Ascending aorta (tissue), 2 donors: ENCODE results near the gene LIN28A. TPM values are rescaled to one million over a fixed set of nuclear protein-coding genes. Genes with fewer than 3 reads are reported as not detected.

Source experiments
- DNase-seq, 2 donors: peaks; one replicate each; pipeline ENCODE4 v3.0.0-alpha.2; 2019; ENCODE audit warnings: low spot score in 2 of 2
- H3K27ac ChIP-seq, 2 donors: fragments of 200-600 bp; sonication (generic); one replicate each; pipeline ENCODE4 v1.5.1; 2016 to 2017; ENCODE audit warnings: mild to moderate bottlenecking in 1 of 2
- H3K27me3 ChIP-seq: fragments of 200-600 bp; sonication (generic); one replicate; pipeline ENCODE4 v1.5.1; 2017
- H3K36me3 ChIP-seq, 2 donors: fragments of 200-600 bp; sonication (generic); one replicate each; pipeline ENCODE4 v1.5.1; 2016
- H3K4me1 ChIP-seq, 2 donors: fragments of 200-600 bp; sonication (generic); one replicate each; pipeline ENCODE4 v1.5.1; 2016 to 2017; ENCODE audit warnings: mild to moderate bottlenecking in 1 of 2
- H3K4me3 ChIP-seq, 2 donors: fragments of 200-600 bp; sonication (generic); one replicate each; pipeline ENCODE4 v1.5.1; 2016 to 2017; ENCODE audit warnings: mild to moderate bottlenecking in 1 of 2
- H3K9me3 ChIP-seq, 2 donors: fragments of 200-600 bp; sonication (generic); one replicate each; pipeline ENCODE4 v1.5.1; 2016
- intact Hi-C: fragments of 100-400 bp; cut with DNase I; formaldehyde crosslinking; loops from one replicate; pipeline ENCODE4 v1.15.1; 2023
- total RNA-seq: library from RNA; depleted of rRNA; stranded (reverse); fragments of >200 nt; gene quantifications from one replicate; pipeline ENCODE4 v1.1.0, GENCODE V29; 2016
- TF ChIP-seq, protein P1 (sequence below), 3 experiments: fragments of 200-600 bp in 2 of 3; fragments of 450-650 bp in 1 of 3; sonication (generic) in 2 of 3; IDR thresholded peaks; one replicate each; pipeline ENCODE4 v1.5.1; 2016 to 2019; ENCODE audit warnings: antibody characterized with exemption in 3 of 3, mild to moderate bottlenecking in 1 of 3, moderate library complexity in 1 of 3

Gene LIN28A
- total RNA-seq, 1 donor from 2014 or later, result not detected

DNA sequence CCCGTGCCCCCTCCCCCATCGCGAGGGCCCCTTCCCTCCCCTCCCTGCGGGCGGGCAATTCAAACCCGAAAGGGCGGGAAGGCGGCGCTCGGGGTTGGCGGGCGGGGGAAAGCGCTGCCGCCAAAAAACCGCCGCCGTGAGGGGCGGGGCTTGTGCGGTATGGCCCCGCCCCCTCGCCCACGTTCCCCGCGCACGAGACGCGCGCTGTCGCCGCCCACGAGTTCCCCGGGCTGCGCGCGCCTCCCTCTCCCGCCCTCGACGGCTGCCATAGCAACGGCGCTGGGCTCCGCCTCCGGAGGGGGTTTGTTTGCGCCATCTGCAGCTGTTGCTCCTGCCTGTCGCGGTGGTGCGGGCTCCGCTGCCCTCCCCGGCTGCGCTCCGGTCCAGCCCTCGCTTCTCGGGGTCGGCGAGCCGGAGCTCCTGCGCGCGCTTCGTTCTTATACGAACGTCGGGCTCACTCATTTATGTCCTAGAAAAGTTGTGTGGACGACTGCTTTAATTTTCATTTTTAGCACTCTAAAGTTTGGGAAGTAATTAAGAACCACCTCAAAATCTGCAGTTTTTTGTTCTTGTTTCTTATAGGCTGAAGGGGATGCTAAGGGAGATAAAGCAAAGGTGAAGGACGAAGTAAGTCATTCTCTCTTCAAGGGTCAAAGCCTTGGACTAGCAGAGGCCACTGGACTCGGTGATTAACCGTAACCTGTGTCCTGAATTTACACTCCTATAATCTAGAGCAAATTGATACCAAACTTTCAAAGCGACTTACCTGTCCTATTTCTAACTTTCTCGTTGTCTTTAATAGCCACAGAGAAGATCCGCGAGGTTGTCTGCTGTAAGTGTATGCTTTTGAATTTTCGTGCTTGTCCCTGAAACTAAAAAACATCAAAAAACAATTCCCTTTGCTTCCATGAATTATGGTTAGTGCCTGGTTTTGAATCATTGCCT lies 62.6 kb downstream of the LIN28A start:
- DNase-seq, result peak; percentile 80 to 97
- Histone ChIP-seq H3K36me3 (peaks cover 12 to 41% of the 10 kb centered on the region in 2 donors), H3K4me3 (peak overlapping the region; percentile 72 to 90), H3K9me3 (no peaks in the 10 kb centered on the region), H3K27ac (peak overlapping the region; percentile 94 to 100), H3K27me3 (no peaks in the 10 kb centered on the region), H3K4me1 (peaks cover 5 to 22% of the 10 kb centered on the region in 2 donors)
- intact Hi-C loops, result loop anchor here (1.0 to 5.0 kb wide), 3 partner anchors 28 to 241 kb away; partner anchors contain the start of genes CEP85 and DHDDS
- TF ChIP-seq, protein P1, sequence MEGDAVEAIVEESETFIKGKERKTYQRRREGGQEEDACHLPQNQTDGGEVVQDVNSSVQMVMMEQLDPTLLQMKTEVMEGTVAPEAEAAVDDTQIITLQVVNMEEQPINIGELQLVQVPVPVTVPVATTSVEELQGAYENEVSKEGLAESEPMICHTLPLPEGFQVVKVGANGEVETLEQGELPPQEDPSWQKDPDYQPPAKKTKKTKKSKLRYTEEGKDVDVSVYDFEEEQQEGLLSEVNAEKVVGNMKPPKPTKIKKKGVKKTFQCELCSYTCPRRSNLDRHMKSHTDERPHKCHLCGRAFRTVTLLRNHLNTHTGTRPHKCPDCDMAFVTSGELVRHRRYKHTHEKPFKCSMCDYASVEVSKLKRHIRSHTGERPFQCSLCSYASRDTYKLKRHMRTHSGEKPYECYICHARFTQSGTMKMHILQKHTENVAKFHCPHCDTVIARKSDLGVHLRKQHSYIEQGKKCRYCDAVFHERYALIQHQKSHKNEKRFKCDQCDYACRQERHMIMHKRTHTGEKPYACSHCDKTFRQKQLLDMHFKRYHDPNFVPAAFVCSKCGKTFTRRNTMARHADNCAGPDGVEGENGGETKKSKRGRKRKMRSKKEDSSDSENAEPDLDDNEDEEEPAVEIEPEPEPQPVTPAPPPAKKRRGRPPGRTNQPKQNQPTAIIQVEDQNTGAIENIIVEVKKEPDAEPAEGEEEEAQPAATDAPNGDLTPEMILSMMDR (IDR thresholded peaks at IDR 0.05), result no peak

DNA sequence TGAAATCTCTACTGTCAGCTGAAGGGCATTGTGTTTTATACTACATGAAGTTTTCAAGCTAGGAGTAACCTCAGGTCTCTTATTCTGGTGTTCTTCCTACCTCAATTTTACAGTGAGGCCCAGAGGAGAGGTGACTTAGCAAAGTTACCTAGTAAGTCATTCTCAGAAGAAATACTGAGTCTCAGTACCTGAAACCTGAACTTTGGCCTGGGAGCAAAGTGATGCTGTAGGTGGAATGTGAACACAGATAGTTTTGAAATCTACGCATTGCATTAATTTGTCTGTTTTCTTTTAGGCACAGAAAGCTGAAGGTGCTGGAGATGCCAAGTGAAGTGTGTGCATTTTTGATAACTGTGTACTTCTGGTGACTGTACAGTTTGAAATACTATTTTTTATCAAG lies 64.2 kb downstream of the LIN28A start:
- Histone ChIP-seq H3K27me3 (no peaks in the 10 kb centered on the region), H3K4me1 (peaks cover 5 to 22% of the 10 kb centered on the region in 2 donors), H3K36me3 (peaks cover 19 to 50% of the 10 kb centered on the region in 2 donors), H3K9me3 (no peaks in the 10 kb centered on the region), H3K27ac (no peak overlapping the region), H3K4me3 (no peak overlapping the region)
- TF ChIP-seq, protein P1 (IDR thresholded peaks at IDR 0.05), result no peak
- intact Hi-C loops, result loop anchor here (5.0 kb wide), 1 partner anchor 243 kb away; the partner anchor contains the start of gene CEP85
- no peak for DNase-seq

DNA sequence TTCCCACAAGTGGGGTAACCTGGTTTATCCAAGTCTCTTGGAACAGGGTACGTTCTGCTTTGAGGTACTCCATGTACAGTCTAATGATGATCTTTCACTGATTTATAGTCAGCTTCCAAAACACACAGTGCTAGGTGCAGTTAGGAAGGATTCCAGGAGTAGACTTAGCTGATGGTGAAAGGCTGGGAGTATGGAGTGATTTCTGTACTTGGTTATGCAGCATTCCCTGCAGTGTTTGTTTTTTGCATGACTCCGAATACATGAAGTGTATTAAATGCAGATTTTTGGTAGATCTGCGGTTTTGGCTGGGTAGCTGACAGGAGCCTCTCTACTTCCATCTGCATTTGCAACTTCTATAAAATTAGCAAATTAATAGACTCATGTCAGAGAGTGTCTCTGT lies 65.4 kb downstream of the LIN28A start:
- H3K9me3 ChIP-seq, result no peaks in the 10 kb centered on the region
- peaks cover 5 to 18% of the 10 kb centered on the region in 2 donors for H3K4me1 ChIP-seq
- intact Hi-C loops, result no loop called here
- no peak overlapping the region for H3K27ac ChIP-seq
- H3K27me3 ChIP-seq, result no peaks in the 10 kb centered on the region
- DNase-seq, result no peak
- H3K36me3 ChIP-seq, result peaks cover 25 to 57% of the 10 kb centered on the region in 2 donors
- H3K4me3 ChIP-seq, result no peak overlapping the region
- TF ChIP-seq, protein P1 (IDR thresholded peaks at IDR 0.05), result no peak

- DNase-seq, result no peak
- no peaks in the 10 kb centered on the region for H3K27me3 ChIP-seq
Observed at GRCh38 chr1:26476958-26477357, 66.3 kb downstream of the LIN28A start.

DNA sequence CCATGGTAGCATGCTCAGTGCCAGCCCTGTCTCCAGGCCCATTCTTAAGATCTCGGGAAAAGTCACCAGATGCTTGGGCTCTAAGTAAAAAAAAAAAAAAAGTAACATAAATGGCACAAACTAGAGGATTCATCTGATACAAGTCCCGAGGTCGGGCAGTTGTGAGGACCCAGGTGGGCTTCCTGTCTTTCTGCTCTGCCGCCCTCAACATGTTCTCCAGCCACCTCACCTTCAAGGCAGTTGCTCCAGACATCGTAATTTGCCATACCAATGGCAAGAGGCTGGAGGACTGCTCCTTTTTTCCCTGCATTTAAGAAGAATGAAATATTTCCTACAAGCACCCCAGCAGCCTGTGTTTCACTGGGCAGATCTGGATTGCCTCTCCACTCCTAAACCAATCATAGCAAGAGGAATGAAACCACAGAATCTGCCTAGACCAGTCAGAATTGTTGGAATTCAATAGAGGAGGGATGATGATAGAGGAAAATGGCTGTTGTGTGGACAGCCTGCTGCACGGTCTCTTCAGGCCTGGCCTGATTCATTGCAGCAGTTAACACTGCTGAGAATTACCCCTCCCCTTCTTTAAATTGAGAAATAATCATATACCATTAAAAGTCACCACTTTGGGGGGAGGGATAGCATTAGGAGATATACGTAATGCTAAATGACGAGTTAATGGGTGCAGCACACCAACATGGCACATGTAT lies 67.0 kb downstream of the LIN28A start:
- no peak for DNase-seq
- H3K36me3 ChIP-seq, result peaks cover 25 to 61% of the 10 kb centered on the region in 2 donors
- H3K27ac ChIP-seq, result no peak overlapping the region
- no peaks in the 10 kb centered on the region for H3K27me3 ChIP-seq
- H3K9me3 ChIP-seq, result no peaks in the 10 kb centered on the region
- TF ChIP-seq, protein P1 (IDR thresholded peaks at IDR 0.05), result no peak
- intact Hi-C loops, result no loop called here
- H3K4me1 ChIP-seq, result peaks cover 5 to 9% of the 10 kb centered on the region in 2 donors
- H3K4me3 ChIP-seq, result no peak overlapping the region

More at GRCh38 chr1:26476958-26477357, 66.3 kb downstream of the LIN28A start:
- Histone ChIP-seq H3K9me3 (no peaks in the 10 kb centered on the region), H3K4me1 (peaks cover 5 to 9% of the 10 kb centered on the region in 2 donors), H3K4me3 (no peak overlapping the region), H3K27ac (no peak overlapping the region), H3K36me3 (peaks cover 25 to 61% of the 10 kb centered on the region in 2 donors)
- TF ChIP-seq, protein P1 (IDR thresholded peaks at IDR 0.05), result no peak
- intact Hi-C loops, result no loop called here
